Fibroblast of mammary gland (primary cell): Measurements from ENCODE around the gene DNAL1.
A peak's percentile ranks its signal among the peaks of the same experiment; 100 is the strongest.

Experiments used
- DNase-seq: peaks from one replicate; pipeline ENCODE4 v3.0.0-alpha.2; 2010; ENCODE audit warnings: low read depth
- H3K4me3 ChIP-seq: 2 replicates; pipeline ENCODE4 v1.5.1; 2011; ENCODE audit warnings: low read depth, mild to moderate bottlenecking, low read length, moderate library complexity; ENCODE audit not compliant: control insufficient read depth
- TF ChIP-seq, protein P1 (sequence below): conservative IDR thresholded peaks from 2 replicates; pipeline ENCODE4 v1.5.1; 2011; ENCODE audit warnings: low read depth, low read length, inconsistent platforms; ENCODE audit not compliant: control insufficient read depth, insufficient read depth

The DNAL1 gene

GRCh38 chr14:73661872-73662271, 17.1 kb downstream of the DNAL1 start:
- TF ChIP-seq, protein P1, sequence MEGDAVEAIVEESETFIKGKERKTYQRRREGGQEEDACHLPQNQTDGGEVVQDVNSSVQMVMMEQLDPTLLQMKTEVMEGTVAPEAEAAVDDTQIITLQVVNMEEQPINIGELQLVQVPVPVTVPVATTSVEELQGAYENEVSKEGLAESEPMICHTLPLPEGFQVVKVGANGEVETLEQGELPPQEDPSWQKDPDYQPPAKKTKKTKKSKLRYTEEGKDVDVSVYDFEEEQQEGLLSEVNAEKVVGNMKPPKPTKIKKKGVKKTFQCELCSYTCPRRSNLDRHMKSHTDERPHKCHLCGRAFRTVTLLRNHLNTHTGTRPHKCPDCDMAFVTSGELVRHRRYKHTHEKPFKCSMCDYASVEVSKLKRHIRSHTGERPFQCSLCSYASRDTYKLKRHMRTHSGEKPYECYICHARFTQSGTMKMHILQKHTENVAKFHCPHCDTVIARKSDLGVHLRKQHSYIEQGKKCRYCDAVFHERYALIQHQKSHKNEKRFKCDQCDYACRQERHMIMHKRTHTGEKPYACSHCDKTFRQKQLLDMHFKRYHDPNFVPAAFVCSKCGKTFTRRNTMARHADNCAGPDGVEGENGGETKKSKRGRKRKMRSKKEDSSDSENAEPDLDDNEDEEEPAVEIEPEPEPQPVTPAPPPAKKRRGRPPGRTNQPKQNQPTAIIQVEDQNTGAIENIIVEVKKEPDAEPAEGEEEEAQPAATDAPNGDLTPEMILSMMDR: no peak
- H3K4me3 ChIP-seq: no peak overlapping the region
- DNase-seq: peak; percentile 15

GRCh38 chr14:73662487-73662943, 17.7 kb downstream of the DNAL1 start:
- TF ChIP-seq, protein P1: peak; percentile 80
- no peak overlapping the region for H3K4me3 ChIP-seq
- DNase-seq: peak; percentile 95

GRCh38 chr14:73663548-73664212, 18.9 kb downstream of the DNAL1 start:
- no peak for DNase-seq
- TF ChIP-seq, protein P1: no peak
- no peak overlapping the region for H3K4me3 ChIP-seq

- TF ChIP-seq, protein P1: no peak
- no peak for DNase-seq
- H3K4me3 ChIP-seq: no peak overlapping the region
Observed at GRCh38 chr14:73665130-73665529, 20.3 kb downstream of the DNAL1 start.

- TF ChIP-seq, protein P1: no peak
- no peak overlapping the region for H3K4me3 ChIP-seq
- no peak for DNase-seq
Observed at GRCh38 chr14:73666583-73666982, 21.8 kb downstream of the DNAL1 start.

DNA sequence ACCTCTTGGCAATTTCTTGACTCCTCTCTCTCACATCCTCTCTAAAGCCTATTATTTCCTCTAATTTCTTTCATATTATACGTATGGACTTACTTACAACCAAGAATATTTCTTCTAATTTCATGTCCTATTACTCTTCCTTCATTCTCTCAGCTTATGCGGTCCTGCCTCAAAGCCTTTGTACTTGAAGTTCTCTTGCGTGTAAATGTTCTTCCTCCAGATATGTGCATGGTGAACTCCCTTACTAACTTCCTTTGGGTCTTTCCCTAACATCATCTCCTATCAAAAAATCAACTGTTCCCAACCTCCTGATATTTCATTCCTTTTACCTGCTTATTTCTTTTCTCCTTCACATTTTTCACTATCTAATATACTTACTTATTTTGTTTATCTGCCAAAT, 23.1 kb downstream of the DNAL1 start:
- TF ChIP-seq, protein P1: no peak
- DNase-seq: no peak
- H3K4me3 ChIP-seq: no peak overlapping the region

DNA sequence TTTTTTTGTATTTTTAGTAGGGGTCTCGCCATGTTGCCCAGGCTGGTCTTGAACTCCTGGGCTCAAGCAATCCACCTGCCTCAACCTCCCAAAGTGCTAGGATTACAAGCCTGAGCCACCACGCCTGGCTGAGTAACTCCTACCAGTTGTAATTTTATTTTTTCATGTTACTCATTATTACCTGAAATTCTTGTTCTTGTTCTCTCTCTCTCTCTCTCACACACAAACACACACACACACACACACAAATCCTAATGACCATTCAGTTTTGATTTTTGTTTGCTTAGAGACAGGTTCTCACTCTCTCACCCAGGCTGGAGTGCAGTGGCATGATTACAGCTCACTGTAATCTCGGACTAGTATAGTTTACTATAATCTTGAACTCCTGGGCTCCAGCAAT, 30.2 kb downstream of the DNAL1 start:
- no peak overlapping the region for H3K4me3 ChIP-seq
- DNase-seq: no peak
- TF ChIP-seq, protein P1: no peak
